ENCODE measurements around the gene SUSD6.
A peak's percentile ranks its signal among the peaks of the same experiment; 100 is the strongest.

SUSD6 gene

GRCh38 chr14:69700575-69700974 lies 89.2 kb downstream of the SUSD6 start:
- TF ChIP-seq POLR2A (IDR thresholded peaks at IDR 0.05; ENCODE audit: low read depth, low read length), result no peak
- FAIRE-seq (no peak), DNase-seq (ENCODE audit: insufficient read length) (no peak)

GRCh38 chr14:69701291-69701690 lies 89.9 kb downstream of the SUSD6 start:
- FAIRE-seq (no peak), DNase-seq (ENCODE audit: insufficient read length) (no peak)
- TF ChIP-seq TAF1 (IDR thresholded peaks at IDR 0.05; ENCODE audit: borderline replicate concordance, low read depth, low read length) (no peak), POLR2A (IDR thresholded peaks at IDR 0.05; ENCODE audit: low read depth, low read length) (no peak), POLR2AphosphoS5 (IDR thresholded peaks at IDR 0.05; ENCODE audit: low read depth, low read length) (no peak)

- FAIRE-seq, result no peak
- TF ChIP-seq POLR2AphosphoS5 (IDR thresholded peaks at IDR 0.05; ENCODE audit: low read depth, low read length), result no peak
- no peak for TF ChIP-seq TAF1 (IDR thresholded peaks at IDR 0.05; ENCODE audit: borderline replicate concordance, low read depth, low read length)
- DNase-seq (ENCODE audit: insufficient read length), result no peak
Measured at GRCh38 chr14:69701857-69702256, 90.5 kb downstream of the SUSD6 start.

GRCh38 chr14:69703047-69704039 lies 91.9 kb downstream of the SUSD6 start:
- FAIRE-seq (peak; percentile 9), DNase-seq (ENCODE audit: insufficient read length) (no peak)
- TF ChIP-seq TAF1 (IDR thresholded peaks at IDR 0.05; ENCODE audit: borderline replicate concordance, low read depth, low read length), result no peak
- TF ChIP-seq POLR2AphosphoS5 (IDR thresholded peaks at IDR 0.05; ENCODE audit: low read depth, low read length), result no peak
- TF ChIP-seq POLR2A (IDR thresholded peaks at IDR 0.05; ENCODE audit: low read depth, low read length), result no peak

- DNase-seq (ENCODE audit: insufficient read length) (no peak), FAIRE-seq (no peak)
- no peak for TF ChIP-seq POLR2A (IDR thresholded peaks at IDR 0.05; ENCODE audit: low read depth, low read length)
- TF ChIP-seq TAF1 (IDR thresholded peaks at IDR 0.05; ENCODE audit: borderline replicate concordance, low read depth, low read length), result no peak
- TF ChIP-seq POLR2AphosphoS5 (IDR thresholded peaks at IDR 0.05; ENCODE audit: low read depth, low read length), result no peak
Measured at GRCh38 chr14:69704319-69704718, 92.9 kb downstream of the SUSD6 start.

- DNase-seq (ENCODE audit: insufficient read length) (no peak), FAIRE-seq (no peak)
- TF ChIP-seq TAF1 (IDR thresholded peaks at IDR 0.05; ENCODE audit: borderline replicate concordance, low read depth, low read length), result no peak
- TF ChIP-seq POLR2A (IDR thresholded peaks at IDR 0.05; ENCODE audit: low read depth, low read length), result no peak
- TF ChIP-seq POLR2AphosphoS5 (IDR thresholded peaks at IDR 0.05; ENCODE audit: low read depth, low read length), result no peak
Measured at GRCh38 chr14:69705706-69706105, 94.3 kb downstream of the SUSD6 start.

GRCh38 chr14:69708049-69708448 lies 96.7 kb downstream of the SUSD6 start:
- FAIRE-seq (no peak), DNase-seq (ENCODE audit: insufficient read length) (no peak)
- TF ChIP-seq POLR2A (IDR thresholded peaks at IDR 0.05; ENCODE audit: low read depth, low read length) (no peak), TAF1 (IDR thresholded peaks at IDR 0.05; ENCODE audit: borderline replicate concordance, low read depth, low read length) (no peak), POLR2AphosphoS5 (IDR thresholded peaks at IDR 0.05; ENCODE audit: low read depth, low read length) (no peak)

GRCh38 chr14:69708586-69709560 lies 97.5 kb downstream of the SUSD6 start:
- no peak for TF ChIP-seq POLR2AphosphoS5 (IDR thresholded peaks at IDR 0.05; ENCODE audit: low read depth, low read length)
- no peak for TF ChIP-seq TAF1 (IDR thresholded peaks at IDR 0.05; ENCODE audit: borderline replicate concordance, low read depth, low read length)
- FAIRE-seq, result no peak
- no peak for DNase-seq (ENCODE audit: insufficient read length)

GRCh38 chr14:69710378-69710777 lies 99.0 kb downstream of the SUSD6 start:
- no peak for FAIRE-seq
- TF ChIP-seq TAF1 (IDR thresholded peaks at IDR 0.05; ENCODE audit: borderline replicate concordance, low read depth, low read length), result no peak

GRCh38 chr14:69711065-69711464 lies 99.7 kb downstream of the SUSD6 start:
- no peak for TF ChIP-seq POLR2AphosphoS5 (IDR thresholded peaks at IDR 0.05; ENCODE audit: low read depth, low read length)
- no peak for TF ChIP-seq TAF1 (IDR thresholded peaks at IDR 0.05; ENCODE audit: borderline replicate concordance, low read depth, low read length)
- no peak for TF ChIP-seq POLR2A (IDR thresholded peaks at IDR 0.05; ENCODE audit: low read depth, low read length)
- DNase-seq (ENCODE audit: insufficient read length) (no peak), FAIRE-seq (no peak)

More at GRCh38 chr14:69710378-69710777, 99.0 kb downstream of the SUSD6 start:
- no peak for DNase-seq (ENCODE audit: insufficient read length)

GRCh38 chr14:69711477-69711876 lies 100.1 kb downstream of the SUSD6 start:
- TF ChIP-seq TAF1 (IDR thresholded peaks at IDR 0.05; ENCODE audit: borderline replicate concordance, low read depth, low read length), result no peak
- TF ChIP-seq POLR2A (IDR thresholded peaks at IDR 0.05; ENCODE audit: low read depth, low read length), result no peak
- TF ChIP-seq POLR2AphosphoS5 (IDR thresholded peaks at IDR 0.05; ENCODE audit: low read depth, low read length), result no peak
- DNase-seq (ENCODE audit: insufficient read length), result no peak
- no peak for FAIRE-seq
